ENCODE measurements around the gene PIGK.

PIGK gene

DNA sequence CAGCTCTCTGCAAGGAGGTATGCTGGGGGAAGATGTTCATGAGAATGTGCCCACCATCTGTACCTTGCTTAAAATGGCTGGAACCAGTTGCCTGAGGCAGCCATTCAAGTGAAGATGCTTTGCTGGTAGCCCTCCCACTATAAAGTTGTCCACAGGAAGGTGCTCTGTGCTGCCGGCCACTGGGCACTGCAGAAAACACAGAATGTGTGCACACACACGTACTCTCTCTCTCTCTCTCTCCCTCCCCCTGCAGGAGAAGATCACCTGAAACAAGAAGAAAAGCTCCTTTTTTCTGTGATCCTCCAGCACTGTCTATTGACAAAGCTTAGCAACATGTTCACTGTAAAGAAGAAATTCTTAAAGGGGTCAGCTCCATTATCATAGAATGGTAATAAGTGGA, 134.8 kb downstream of the PIGK start:
- no peaks in the 10 kb centered on the region for H3K4me1 ChIP-seq (ENCODE audit: insufficient read depth, low read length)
- no peaks in the 10 kb centered on the region for H4K20me1 ChIP-seq (ENCODE audit: insufficient read depth, low read length)
- no peaks in the 10 kb centered on the region for H3K36me3 ChIP-seq (ENCODE audit: insufficient read depth, low read length)
- no peak overlapping the region for H3K4me3 ChIP-seq (ENCODE audit: low read depth in 1 of 2, low read length in 2 of 2)
- H2AFZ ChIP-seq (ENCODE audit: low read depth, low read length), result no peak overlapping the region
- no peak overlapping the region for H3K4me2 ChIP-seq (ENCODE audit: insufficient read depth, low read length)
- no peaks in the 10 kb centered on the region for H3K9me3 ChIP-seq (ENCODE audit: insufficient read depth, low read length, severe bottlenecking)
- no peak overlapping the region for H3K9ac ChIP-seq (ENCODE audit: low read depth, low read length)
- no peak for DNase-seq
- H3K27ac ChIP-seq (ENCODE audit: low read length), result no peak overlapping the region
- no peaks in the 10 kb centered on the region for H3K27me3 ChIP-seq (ENCODE audit: insufficient read depth, low read length, poor library complexity)
- H3K79me2 ChIP-seq (ENCODE audit: insufficient read depth, low read length), result no peaks in the 10 kb centered on the region
- TF ChIP-seq, protein P1, sequence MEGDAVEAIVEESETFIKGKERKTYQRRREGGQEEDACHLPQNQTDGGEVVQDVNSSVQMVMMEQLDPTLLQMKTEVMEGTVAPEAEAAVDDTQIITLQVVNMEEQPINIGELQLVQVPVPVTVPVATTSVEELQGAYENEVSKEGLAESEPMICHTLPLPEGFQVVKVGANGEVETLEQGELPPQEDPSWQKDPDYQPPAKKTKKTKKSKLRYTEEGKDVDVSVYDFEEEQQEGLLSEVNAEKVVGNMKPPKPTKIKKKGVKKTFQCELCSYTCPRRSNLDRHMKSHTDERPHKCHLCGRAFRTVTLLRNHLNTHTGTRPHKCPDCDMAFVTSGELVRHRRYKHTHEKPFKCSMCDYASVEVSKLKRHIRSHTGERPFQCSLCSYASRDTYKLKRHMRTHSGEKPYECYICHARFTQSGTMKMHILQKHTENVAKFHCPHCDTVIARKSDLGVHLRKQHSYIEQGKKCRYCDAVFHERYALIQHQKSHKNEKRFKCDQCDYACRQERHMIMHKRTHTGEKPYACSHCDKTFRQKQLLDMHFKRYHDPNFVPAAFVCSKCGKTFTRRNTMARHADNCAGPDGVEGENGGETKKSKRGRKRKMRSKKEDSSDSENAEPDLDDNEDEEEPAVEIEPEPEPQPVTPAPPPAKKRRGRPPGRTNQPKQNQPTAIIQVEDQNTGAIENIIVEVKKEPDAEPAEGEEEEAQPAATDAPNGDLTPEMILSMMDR (IDR thresholded peaks at IDR 0.05; ENCODE audit: borderline replicate concordance, extremely low read depth, low read length, poor library complexity, severe bottlenecking), result no peak
- no peak for TF ChIP-seq EZH2 (IDR thresholded peaks at IDR 0.05; ENCODE audit: borderline replicate concordance, low read depth, low read length, severe bottlenecking)
- ATAC-seq (ENCODE audit: insufficient read depth, low read depth), result no peak

DNA sequence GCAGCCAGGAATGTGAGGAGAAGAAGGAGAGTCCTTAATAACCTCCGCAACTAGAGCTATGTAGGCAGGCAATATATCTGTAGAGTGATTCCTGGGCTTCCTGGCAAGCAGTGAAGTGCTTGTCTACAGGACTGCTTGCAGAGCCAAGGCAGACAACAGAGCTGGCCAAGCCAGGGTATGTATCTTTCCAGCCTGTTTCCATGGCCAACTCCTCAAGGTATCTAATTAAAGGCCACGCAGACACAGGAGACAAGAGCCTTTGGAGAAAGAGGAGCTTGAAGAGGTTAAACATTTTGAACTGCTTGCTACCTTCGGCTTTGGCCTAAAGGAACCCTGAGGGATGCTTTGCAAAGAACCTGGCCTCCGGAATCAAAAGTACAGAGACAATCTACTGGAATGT, 137.4 kb downstream of the PIGK start:
- H2AFZ ChIP-seq (ENCODE audit: low read depth, low read length), result no peak overlapping the region
- no peak for ATAC-seq (ENCODE audit: insufficient read depth, low read depth)
- TF ChIP-seq, protein P1 (IDR thresholded peaks at IDR 0.05; ENCODE audit: borderline replicate concordance, extremely low read depth, low read length, poor library complexity, severe bottlenecking), result no peak
- no peak for TF ChIP-seq EZH2 (IDR thresholded peaks at IDR 0.05; ENCODE audit: borderline replicate concordance, low read depth, low read length, severe bottlenecking)

DNA sequence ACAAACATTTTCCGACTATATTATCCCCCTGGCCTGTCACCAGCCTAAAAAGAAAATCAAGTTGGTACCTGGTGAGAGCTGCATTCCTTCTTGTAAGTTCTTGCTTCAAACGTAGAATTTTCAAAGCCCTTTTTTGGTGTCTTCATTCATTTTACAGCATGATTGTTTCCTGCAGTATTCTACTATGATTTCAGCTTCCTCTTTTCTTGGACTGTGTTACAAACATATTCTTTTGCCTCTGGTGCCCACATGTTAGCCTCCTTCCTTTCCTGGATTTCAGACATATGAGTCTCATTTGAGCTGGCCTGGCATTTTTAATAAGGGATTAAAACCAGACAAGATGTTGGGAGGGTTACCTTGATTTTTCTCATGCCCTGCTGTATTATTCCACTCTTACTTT, 142.5 kb downstream of the PIGK start:
- TF ChIP-seq EZH2 (IDR thresholded peaks at IDR 0.05; ENCODE audit: borderline replicate concordance, low read depth, low read length, severe bottlenecking), result no peak
- TF ChIP-seq, protein P1 (IDR thresholded peaks at IDR 0.05; ENCODE audit: borderline replicate concordance, extremely low read depth, low read length, poor library complexity, severe bottlenecking), result no peak
- Histone ChIP-seq H3K4me1 (ENCODE audit: insufficient read depth, low read length) (no peaks in the 10 kb centered on the region), H3K4me3 (ENCODE audit: low read depth in 1 of 2, low read length in 2 of 2) (no peak overlapping the region), H3K79me2 (ENCODE audit: insufficient read depth, low read length) (no peaks in the 10 kb centered on the region), H4K20me1 (ENCODE audit: insufficient read depth, low read length) (no peaks in the 10 kb centered on the region), H3K36me3 (ENCODE audit: insufficient read depth, low read length) (no peaks in the 10 kb centered on the region), H3K27ac (ENCODE audit: low read length) (no peak overlapping the region), H3K9ac (ENCODE audit: low read depth, low read length) (no peak overlapping the region), H3K4me2 (ENCODE audit: insufficient read depth, low read length) (no peak overlapping the region), H3K9me3 (ENCODE audit: insufficient read depth, low read length, severe bottlenecking) (no peaks in the 10 kb centered on the region), H3K27me3 (ENCODE audit: insufficient read depth, low read length, poor library complexity) (no peaks in the 10 kb centered on the region), H2AFZ (ENCODE audit: low read depth, low read length) (no peak overlapping the region)
- ATAC-seq (ENCODE audit: insufficient read depth, low read depth) (no peak), DNase-seq (no peak)

More for the DNA sequence above, 137.4 kb downstream of the PIGK start:
- Histone ChIP-seq H3K36me3 (ENCODE audit: insufficient read depth, low read length) (no peaks in the 10 kb centered on the region), H3K4me2 (ENCODE audit: insufficient read depth, low read length) (no peak overlapping the region), H3K27ac (ENCODE audit: low read length) (no peak overlapping the region), H3K9ac (ENCODE audit: low read depth, low read length) (no peak overlapping the region), H3K9me3 (ENCODE audit: insufficient read depth, low read length, severe bottlenecking) (no peaks in the 10 kb centered on the region), H3K4me1 (ENCODE audit: insufficient read depth, low read length) (no peaks in the 10 kb centered on the region), H3K79me2 (ENCODE audit: insufficient read depth, low read length) (no peaks in the 10 kb centered on the region), H4K20me1 (ENCODE audit: insufficient read depth, low read length) (no peaks in the 10 kb centered on the region), H3K4me3 (ENCODE audit: low read depth in 1 of 2, low read length in 2 of 2) (no peak overlapping the region), H3K27me3 (ENCODE audit: insufficient read depth, low read length, poor library complexity) (no peaks in the 10 kb centered on the region)
- no peak for DNase-seq

DNA sequence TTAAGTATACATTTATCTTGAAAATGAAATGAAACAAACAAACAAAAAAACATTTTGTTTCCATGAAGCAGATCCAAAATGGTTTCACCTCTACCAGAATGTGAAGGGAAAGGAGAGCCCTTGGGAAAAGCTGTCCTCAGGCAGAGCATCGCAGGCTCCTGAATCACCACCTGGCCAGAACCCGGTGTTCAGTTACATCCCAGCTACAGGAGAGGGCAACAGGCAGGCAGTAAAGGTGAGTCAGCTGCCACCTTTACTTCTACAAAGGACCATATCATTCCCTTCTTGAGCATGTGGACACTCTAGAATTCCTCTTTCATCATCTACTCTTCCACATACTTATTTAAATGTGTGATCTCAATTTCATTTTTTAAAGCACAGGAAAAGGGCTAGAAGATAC, 151.2 kb downstream of the PIGK start:
- ATAC-seq (ENCODE audit: insufficient read depth, low read depth) (no peak), DNase-seq (no peak)
- peaks cover 3% of the 10 kb centered on the region for H3K27me3 ChIP-seq (ENCODE audit: insufficient read depth, low read length, poor library complexity)
- H4K20me1 ChIP-seq (ENCODE audit: insufficient read depth, low read length), result no peaks in the 10 kb centered on the region
- H3K4me2 ChIP-seq (ENCODE audit: insufficient read depth, low read length), result no peak overlapping the region
- no peaks in the 10 kb centered on the region for H3K36me3 ChIP-seq (ENCODE audit: insufficient read depth, low read length)
- no peak overlapping the region for H2AFZ ChIP-seq (ENCODE audit: low read depth, low read length)
- no peaks in the 10 kb centered on the region for H3K9me3 ChIP-seq (ENCODE audit: insufficient read depth, low read length, severe bottlenecking)
- no peaks in the 10 kb centered on the region for H3K4me1 ChIP-seq (ENCODE audit: insufficient read depth, low read length)
- no peaks in the 10 kb centered on the region for H3K79me2 ChIP-seq (ENCODE audit: insufficient read depth, low read length)
- no peak for TF ChIP-seq EZH2 (IDR thresholded peaks at IDR 0.05; ENCODE audit: borderline replicate concordance, low read depth, low read length, severe bottlenecking)
- TF ChIP-seq, protein P1 (IDR thresholded peaks at IDR 0.05; ENCODE audit: borderline replicate concordance, extremely low read depth, low read length, poor library complexity, severe bottlenecking), result no peak
- H3K4me3 ChIP-seq (ENCODE audit: low read depth in 1 of 2, low read length in 2 of 2), result no peak overlapping the region
- H3K9ac ChIP-seq (ENCODE audit: low read depth, low read length), result no peak overlapping the region
- H3K27ac ChIP-seq (ENCODE audit: low read length), result no peak overlapping the region
